ENCODE results near the gene CPXM2. TPM values are rescaled to one million over a fixed set of nuclear protein-coding genes. Genes with fewer than 3 reads are reported as not detected.

The CPXM2 gene
- total RNA-seq, 1 experiment from 2014 or later: not detected

DNA sequence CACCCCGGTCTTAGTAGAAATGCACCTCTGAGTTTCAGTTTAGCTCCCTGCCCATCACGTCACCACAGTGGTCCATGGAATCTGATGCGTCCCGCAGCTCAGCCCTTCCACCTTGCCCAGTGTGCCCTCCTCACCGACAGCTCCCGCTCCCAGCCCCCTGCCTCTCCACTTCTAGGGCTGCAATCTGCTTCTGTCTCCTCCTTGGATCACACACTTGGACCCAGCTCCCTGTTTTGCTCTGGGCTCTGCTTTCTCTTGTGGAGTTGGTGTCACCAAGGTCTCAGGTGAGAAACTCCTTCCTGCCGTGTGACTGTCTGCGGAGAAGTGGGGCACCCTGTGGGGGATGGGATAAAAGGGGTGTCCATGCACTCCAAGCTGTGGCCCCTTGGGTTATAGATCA, 187.5 kb downstream of the CPXM2 start:
- H3K9ac ChIP-seq (ENCODE audit: low read length): no peak overlapping the region
- H4K20me1 ChIP-seq (ENCODE audit: low read length): no peaks in the 10 kb centered on the region
- CTCF ChIA-PET: no interaction called here
- no peak for DNase-seq
- no peak for ATAC-seq
- no peak overlapping the region for H2AFZ ChIP-seq (ENCODE audit: low read length)
- no peaks in the 10 kb centered on the region for H3F3A ChIP-seq (ENCODE audit: low read length, unreplicated experiment)
- H3K9me2 ChIP-seq (replicated peaks; ENCODE audit: low read length): no peaks in the 10 kb centered on the region
- TF ChIP-seq CTCF (conservative IDR thresholded peaks at IDR 0.05; ENCODE audit: low read depth, low read length) (no peak), EZH2 (IDR thresholded peaks at IDR 0.05; ENCODE audit: low read length, unreplicated experiment) (no peak), EZH2phosphoT487 (IDR thresholded peaks at IDR 0.05; ENCODE audit: borderline replicate concordance, low read length) (no peak)
- intact Hi-C loops (cut with micrococcal nuclease): no loop called here
- no peak overlapping the region for H3K4me3 ChIP-seq (ENCODE audit: low read length)
- H3K27me3 ChIP-seq (ENCODE audit: low read length): peaks cover 9% of the 10 kb centered on the region; the same call in 1 of the 2 replicates
- POLR2A ChIA-PET (ENCODE audit: unreplicated experiment): no interaction called here
- no peak overlapping the region for H3K4me2 ChIP-seq (ENCODE audit: low read length)
- H3K79me2 ChIP-seq (ENCODE audit: low read length): no peaks in the 10 kb centered on the region
- no peak overlapping the region for H3K27ac ChIP-seq (ENCODE audit: low read length)
- H3K36me3 ChIP-seq (ENCODE audit: low read depth, low read length): no peaks in the 10 kb centered on the region
- H3K9me3 ChIP-seq (ENCODE audit: low read length): no peaks in the 10 kb centered on the region
- no peaks in the 10 kb centered on the region for H3K4me1 ChIP-seq (ENCODE audit: insufficient read depth, low read length)
- BruUV-seq (replicated peaks): no TSS peak

GRCh38 chr10:123703195-123703790, 188.3 kb downstream of the CPXM2 start:
- no peaks in the 10 kb centered on the region for H3K79me2 ChIP-seq (ENCODE audit: low read length)
- H3K27me3 ChIP-seq (ENCODE audit: low read length): 0 out of 2 replicates have a peak, but pooled peaks cover 6% of the 10 kb centered on the region
- H3K9me3 ChIP-seq (ENCODE audit: low read length): no peaks in the 10 kb centered on the region
- ATAC-seq (no peak), DNase-seq (no peak)
- no peak overlapping the region for H3K27ac ChIP-seq (ENCODE audit: low read length)
- H3K4me3 ChIP-seq (ENCODE audit: low read length): no peak overlapping the region
- no peaks in the 10 kb centered on the region for H4K20me1 ChIP-seq (ENCODE audit: low read length)
- BruUV-seq (replicated peaks): no TSS peak
- H3K9me2 ChIP-seq (replicated peaks; ENCODE audit: low read length): no peaks in the 10 kb centered on the region
- no peaks in the 10 kb centered on the region for H3K36me3 ChIP-seq (ENCODE audit: low read depth, low read length)
- H3K4me1 ChIP-seq (ENCODE audit: insufficient read depth, low read length): no peaks in the 10 kb centered on the region
- H3K4me2 ChIP-seq (ENCODE audit: low read length): no peak overlapping the region
- H3F3A ChIP-seq (ENCODE audit: low read length, unreplicated experiment): no peaks in the 10 kb centered on the region
- no peak overlapping the region for H2AFZ ChIP-seq (ENCODE audit: low read length)
- intact Hi-C loops (cut with micrococcal nuclease): no loop called here
- POLR2A ChIA-PET (ENCODE audit: unreplicated experiment): no interaction called here
- no peak for TF ChIP-seq EZH2 (IDR thresholded peaks at IDR 0.05; ENCODE audit: low read length, unreplicated experiment)
- no peak for TF ChIP-seq EZH2phosphoT487 (IDR thresholded peaks at IDR 0.05; ENCODE audit: borderline replicate concordance, low read length)
- TF ChIP-seq CTCF (conservative IDR thresholded peaks at IDR 0.05; ENCODE audit: low read depth, low read length): no peak
- no peak overlapping the region for H3K9ac ChIP-seq (ENCODE audit: low read length)
- CTCF ChIA-PET: no interaction called here

Other genes with a start within 250 kb of the CPXM2 start
- gene GPR26, start 225.5 kb downstream of the CPXM2 start, total RNA-seq (2014; rRNA removed): not detected in 2 replicates
- 16.4 and 17.1 TPM in 2 replicates for gene CHST15, start 201.8 kb upstream of the CPXM2 start, total RNA-seq (2014; rRNA removed)